Panc1 (cell line): ENCODE data around the gene STXBP3. TPM values are rescaled to one million over a fixed set of nuclear protein-coding genes. Genes with fewer than 3 reads are reported as not detected.
A peak's percentile ranks its signal among the peaks of the same experiment; 100 is the strongest.

ENCODE experiments used
- ATAC-seq: fragments of 200-7000 bp; cut with Tn5 transposase; 2 replicates; pipeline ENCODE4 v1.9.1; 2020; ENCODE audit warnings: mild to moderate bottlenecking, moderate library complexity
- Bru-seq: library from RNA; stranded (reverse); fragments of 400-500 nt; gene quantifications from one replicate; lab custom pipeline; 2021; lab: Mats Ljungman, UMichigan
- BruChase-seq, 2 experiments: library from RNA; stranded (reverse); fragments of 400-500 nt; gene quantifications; one replicate each; lab custom pipeline; 2021; lab: Mats Ljungman, UMichigan
- BruUV-seq: library from RNA; stranded (reverse); fragments of 400-500 nt; replicated peaks from 2 replicates; lab custom pipeline; 2021; lab: Mats Ljungman, UMichigan
- CTCF ChIA-PET: fragments of 300-600 bp; sonication (Branson Sonifier 250); formaldehyde crosslinking; loops from one replicate; lab custom pipeline; 2022; ENCODE audit warnings: antibody characterized with exemption; lab: Charles Lee
- POLR2A ChIA-PET: fragments of 300-600 bp; sonication (Branson Sonifier 250); formaldehyde crosslinking; loops from one replicate; lab custom pipeline; 2022; ENCODE audit warnings: antibody characterized with exemption; lab: Charles Lee
- DNase-seq: peaks from one replicate; pipeline ENCODE4 v3.0.0-alpha.2; 2010; ENCODE audit warnings: low read depth, low spot score
- H3K27ac ChIP-seq: 2 replicates; pipeline ENCODE4 v1.5.1; 2011; ENCODE audit warnings: mild to moderate bottlenecking, low read length, inconsistent platforms
- H3K27me3 ChIP-seq: fragments of 200-500 bp; sonication (Bioruptor generic); 2 replicates; pipeline ENCODE4 v1.6.0; 2014; ENCODE audit warnings: low read length, inconsistent platforms; ENCODE audit not compliant: control insufficient read depth, insufficient read depth
- H3K36me3 ChIP-seq: fragments of 200-500 bp; sonication (Bioruptor generic); 2 replicates; pipeline ENCODE4 v1.5.1; 2014; ENCODE audit warnings: inconsistent platforms, mild to moderate bottlenecking, low read length, moderate library complexity; ENCODE audit not compliant: control insufficient read depth, insufficient read depth
- H3K4me1 ChIP-seq: 2 replicates; pipeline ENCODE4 v1.5.1; 2011; ENCODE audit warnings: inconsistent platforms, mild to moderate bottlenecking, low read length, moderate library complexity; ENCODE audit not compliant: control insufficient read depth, insufficient read depth
- H3K4me3 ChIP-seq, 2 experiments: 2 replicates each; pipeline ENCODE4 v1.5.1; 2011 to 2012; ENCODE audit warnings: low read depth in 2 of 2, low read length in 2 of 2, mild to moderate bottlenecking in 2 of 2, inconsistent platforms in 1 of 2, moderate library complexity in 1 of 2
- H3K9me3 ChIP-seq: fragments of 200-500 bp; sonication (Bioruptor generic); 2 replicates; pipeline ENCODE4 v1.5.1; 2014; ENCODE audit warnings: low read depth, mild to moderate bottlenecking, inconsistent platforms, low read length, moderate library complexity; ENCODE audit not compliant: control insufficient read depth, insufficient read depth
- POLR2AphosphoS5 ChIP-seq: IDR thresholded peaks from 2 replicates; pipeline ENCODE4 v1.6.1; 2012; ENCODE audit warnings: mild to moderate bottlenecking, low read depth, low read length, moderate library complexity
- SIN3A ChIP-seq: IDR thresholded peaks from 2 replicates; pipeline ENCODE4 v1.6.1; 2012; ENCODE audit warnings: low read depth, mild to moderate bottlenecking, low read length, moderate library complexity, borderline replicate concordance; ENCODE audit not compliant: insufficient read depth
- TCF7L2 ChIP-seq: IDR thresholded peaks from 2 replicates; pipeline ENCODE4 v1.6.1; 2011; ENCODE audit warnings: mild to moderate bottlenecking, low read depth, low read length, inconsistent platforms
- in situ Hi-C: cut with HindIII; loops from 2 replicates; pipeline ENCODE4 v1.10.0; 2016; ENCODE audit warnings: low sequenced_read_pairs, low pct_unique_long_range_greater_than_20kb
- intact Hi-C: fragments of 100-400 bp; cut with micrococcal nuclease; formaldehyde crosslinking; loops from one replicate; pipeline ENCODE4 v1.10.0; 2022; ENCODE audit not compliant: unreplicated experiment
- long read RNA-seq: library from polyadenylated mRNA; unstranded; transcript quantifications from one replicate; pipeline ENCODE4 v2.0.0, GENCODE V29; 2021; ENCODE audit not compliant: unreplicated experiment
- polyA plus RNA-seq: library from polyadenylated mRNA; unstranded; fragments of >200 nt; gene quantifications from one replicate; pipeline ENCODE4 v1.2.1, GENCODE V29; 2012; ENCODE audit warnings: missing spikeins; ENCODE audit not compliant: insufficient read length
- total RNA-seq: library from RNA; stranded (reverse); gene quantifications from one replicate; pipeline ENCODE4 v1.2.1, GENCODE V29; 2021; ENCODE audit not compliant: unreplicated experiment
- TF ChIP-seq, protein P1 (sequence below): fragments of 450-650 bp; IDR thresholded peaks from 2 replicates; pipeline ENCODE4 v1.5.1; 2017; ENCODE audit warnings: mild to moderate bottlenecking
- TF ChIP-seq, protein P2 (sequence below), 2 experiments: IDR thresholded peaks; 2 replicates each; pipeline ENCODE4 v1.6.1; 2011 to 2012; ENCODE audit warnings: low read depth in 2 of 2, control low read depth in 1 of 2, low read length in 1 of 2, mild to moderate bottlenecking in 1 of 2, moderate library complexity in 1 of 2; ENCODE audit not compliant: insufficient read depth in 1 of 2

The STXBP3 gene, protein sequence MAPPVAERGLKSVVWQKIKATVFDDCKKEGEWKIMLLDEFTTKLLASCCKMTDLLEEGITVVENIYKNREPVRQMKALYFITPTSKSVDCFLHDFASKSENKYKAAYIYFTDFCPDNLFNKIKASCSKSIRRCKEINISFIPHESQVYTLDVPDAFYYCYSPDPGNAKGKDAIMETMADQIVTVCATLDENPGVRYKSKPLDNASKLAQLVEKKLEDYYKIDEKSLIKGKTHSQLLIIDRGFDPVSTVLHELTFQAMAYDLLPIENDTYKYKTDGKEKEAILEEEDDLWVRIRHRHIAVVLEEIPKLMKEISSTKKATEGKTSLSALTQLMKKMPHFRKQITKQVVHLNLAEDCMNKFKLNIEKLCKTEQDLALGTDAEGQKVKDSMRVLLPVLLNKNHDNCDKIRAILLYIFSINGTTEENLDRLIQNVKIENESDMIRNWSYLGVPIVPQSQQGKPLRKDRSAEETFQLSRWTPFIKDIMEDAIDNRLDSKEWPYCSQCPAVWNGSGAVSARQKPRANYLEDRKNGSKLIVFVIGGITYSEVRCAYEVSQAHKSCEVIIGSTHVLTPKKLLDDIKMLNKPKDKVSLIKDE
- 27.7 TPM for total RNA-seq
- polyA plus RNA-seq = 22.3 TPM
- percentile 77 among the genes with signal in this experiment for Bru-seq, nascent RNA
- percentile 74 among the genes with signal in this experiment for BruChase-seq, experiment 1, labeled RNA remaining after a 2-hour chase
- percentile 76 among the genes with signal in this experiment for BruChase-seq, experiment 2, labeled RNA remaining after a 6-hour chase
- long read RNA-seq, transcript STXBP3-201 (19 exons, 2,478 nt) = major isoform, 52 of 63 reads
- long read RNA-seq, partial matches to known transcripts = 2 of 63 reads
- long read RNA-seq, other reads (novel, unspliced or antisense) = 9 of 63 reads

DNA sequence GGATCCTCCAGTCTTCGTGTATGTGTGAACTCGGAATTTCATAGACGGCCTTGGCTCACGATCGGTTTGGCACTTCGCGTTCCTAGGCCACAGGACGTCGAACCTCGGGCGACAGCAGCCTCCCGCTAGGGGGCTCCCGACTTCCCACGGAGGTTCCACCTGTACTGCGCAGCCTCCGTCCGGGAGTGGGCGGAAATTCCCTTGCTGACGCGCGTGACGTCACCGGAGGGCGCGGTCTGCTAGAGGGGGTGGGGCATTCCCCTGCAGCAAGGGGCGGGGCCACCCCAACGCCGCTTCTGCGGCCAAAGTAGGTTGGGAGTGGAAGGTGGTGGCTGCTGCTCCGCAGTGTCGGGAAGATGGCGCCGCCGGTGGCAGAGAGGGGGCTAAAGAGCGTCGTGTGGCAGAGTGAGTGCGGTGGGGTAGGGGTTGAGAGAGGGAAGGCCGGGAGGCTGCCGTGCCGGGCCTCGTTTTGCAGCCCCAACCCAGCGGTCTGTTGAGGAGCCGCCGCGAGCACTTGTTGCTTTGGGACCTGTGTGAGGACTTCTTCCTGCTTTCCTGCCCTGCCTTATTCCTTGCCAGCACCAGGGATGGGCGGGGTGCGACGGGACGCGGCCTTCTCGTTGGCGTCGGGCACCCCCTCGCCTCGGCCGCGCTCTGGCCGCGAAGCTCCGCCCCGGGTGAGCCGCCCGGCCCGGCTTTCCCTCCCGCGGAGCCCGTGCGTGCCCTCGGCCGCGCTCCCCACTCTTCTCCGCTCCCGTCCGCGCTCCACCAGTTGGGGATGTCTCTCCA lies at the start of gene STXBP3:
Gene STXBP3, plus strand, starts transcription at position 293 of the 789 bp plus-strand sequence. Its CDS starts 64 bp downstream, at position 357.
- DNase-seq (peak; percentile 91), ATAC-seq (peak; percentile 92)
- H3K4me1 ChIP-seq = peaks cover 5% of the 10 kb centered on the region; the same call in 1 of the 2 replicates
- in situ Hi-C loops = no loop called here
- ChIA-PET CTCF (no interaction called here), POLR2A (no interaction called here)
- no peaks in the 10 kb centered on the region for H3K27me3 ChIP-seq
- TF ChIP-seq, protein P1, sequence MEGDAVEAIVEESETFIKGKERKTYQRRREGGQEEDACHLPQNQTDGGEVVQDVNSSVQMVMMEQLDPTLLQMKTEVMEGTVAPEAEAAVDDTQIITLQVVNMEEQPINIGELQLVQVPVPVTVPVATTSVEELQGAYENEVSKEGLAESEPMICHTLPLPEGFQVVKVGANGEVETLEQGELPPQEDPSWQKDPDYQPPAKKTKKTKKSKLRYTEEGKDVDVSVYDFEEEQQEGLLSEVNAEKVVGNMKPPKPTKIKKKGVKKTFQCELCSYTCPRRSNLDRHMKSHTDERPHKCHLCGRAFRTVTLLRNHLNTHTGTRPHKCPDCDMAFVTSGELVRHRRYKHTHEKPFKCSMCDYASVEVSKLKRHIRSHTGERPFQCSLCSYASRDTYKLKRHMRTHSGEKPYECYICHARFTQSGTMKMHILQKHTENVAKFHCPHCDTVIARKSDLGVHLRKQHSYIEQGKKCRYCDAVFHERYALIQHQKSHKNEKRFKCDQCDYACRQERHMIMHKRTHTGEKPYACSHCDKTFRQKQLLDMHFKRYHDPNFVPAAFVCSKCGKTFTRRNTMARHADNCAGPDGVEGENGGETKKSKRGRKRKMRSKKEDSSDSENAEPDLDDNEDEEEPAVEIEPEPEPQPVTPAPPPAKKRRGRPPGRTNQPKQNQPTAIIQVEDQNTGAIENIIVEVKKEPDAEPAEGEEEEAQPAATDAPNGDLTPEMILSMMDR = peak; percentile 94
- TF ChIP-seq, protein P2, sequence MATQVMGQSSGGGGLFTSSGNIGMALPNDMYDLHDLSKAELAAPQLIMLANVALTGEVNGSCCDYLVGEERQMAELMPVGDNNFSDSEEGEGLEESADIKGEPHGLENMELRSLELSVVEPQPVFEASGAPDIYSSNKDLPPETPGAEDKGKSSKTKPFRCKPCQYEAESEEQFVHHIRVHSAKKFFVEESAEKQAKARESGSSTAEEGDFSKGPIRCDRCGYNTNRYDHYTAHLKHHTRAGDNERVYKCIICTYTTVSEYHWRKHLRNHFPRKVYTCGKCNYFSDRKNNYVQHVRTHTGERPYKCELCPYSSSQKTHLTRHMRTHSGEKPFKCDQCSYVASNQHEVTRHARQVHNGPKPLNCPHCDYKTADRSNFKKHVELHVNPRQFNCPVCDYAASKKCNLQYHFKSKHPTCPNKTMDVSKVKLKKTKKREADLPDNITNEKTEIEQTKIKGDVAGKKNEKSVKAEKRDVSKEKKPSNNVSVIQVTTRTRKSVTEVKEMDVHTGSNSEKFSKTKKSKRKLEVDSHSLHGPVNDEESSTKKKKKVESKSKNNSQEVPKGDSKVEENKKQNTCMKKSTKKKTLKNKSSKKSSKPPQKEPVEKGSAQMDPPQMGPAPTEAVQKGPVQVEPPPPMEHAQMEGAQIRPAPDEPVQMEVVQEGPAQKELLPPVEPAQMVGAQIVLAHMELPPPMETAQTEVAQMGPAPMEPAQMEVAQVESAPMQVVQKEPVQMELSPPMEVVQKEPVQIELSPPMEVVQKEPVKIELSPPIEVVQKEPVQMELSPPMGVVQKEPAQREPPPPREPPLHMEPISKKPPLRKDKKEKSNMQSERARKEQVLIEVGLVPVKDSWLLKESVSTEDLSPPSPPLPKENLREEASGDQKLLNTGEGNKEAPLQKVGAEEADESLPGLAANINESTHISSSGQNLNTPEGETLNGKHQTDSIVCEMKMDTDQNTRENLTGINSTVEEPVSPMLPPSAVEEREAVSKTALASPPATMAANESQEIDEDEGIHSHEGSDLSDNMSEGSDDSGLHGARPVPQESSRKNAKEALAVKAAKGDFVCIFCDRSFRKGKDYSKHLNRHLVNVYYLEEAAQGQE (IDR thresholded peaks at IDR 0.05; ENCODE audit: insufficient read depth in 1 of 2, low read depth in 2 of 2, low read length in 1 of 2) = no peak
- no peak for TF ChIP-seq TCF7L2
- TF ChIP-seq SIN3A = peak; percentile 76; the same call in 1 of the 2 replicates
- TF ChIP-seq POLR2AphosphoS5 = peak; percentile 93
- no peaks in the 10 kb centered on the region for H3K9me3 ChIP-seq
- H3K27ac ChIP-seq = peak within 1 kb of the TSS; percentile 82
- intact Hi-C loops = no loop called here
- BruUV-seq = no TSS peak
- peak within 1 kb of the TSS; percentile 70 to 87 for H3K4me3 ChIP-seq
- no peaks in the 10 kb centered on the region; the same call in 1 of the 2 replicates for H3K36me3 ChIP-seq
